ENCODE results near the gene TBCD.

Gene TBCD

GRCh38 chr17:82812601-82813000, 60.7 kb downstream of the TBCD start:
- DNase-seq: no peak

- DNase-seq: no peak
These were observed 61.6 kb downstream of the TBCD start for GRCh38 chr17:82813299-82814051.

GRCh38 chr17:82814834-82815233, 63.0 kb downstream of the TBCD start:
- DNase-seq: no peak

- DNase-seq: no peak
These were observed 63.5 kb downstream of the TBCD start for GRCh38 chr17:82815354-82815753.

- no peak for DNase-seq
These were observed 64.0 kb downstream of the TBCD start for GRCh38 chr17:82815790-82816305.

- no peak for DNase-seq
These were observed 64.5 kb downstream of the TBCD start for GRCh38 chr17:82816358-82816757.

GRCh38 chr17:82817947-82818346, 66.1 kb downstream of the TBCD start:
- no peak for DNase-seq

GRCh38 chr17:82820278-82821251, 68.7 kb downstream of the TBCD start:
- DNase-seq: no peak

- DNase-seq: no peak
These were observed 69.7 kb downstream of the TBCD start for GRCh38 chr17:82821554-82821953.

- no peak for DNase-seq
These were observed 70.4 kb downstream of the TBCD start for GRCh38 chr17:82822281-82822680.

GRCh38 chr17:82823004-82823403, 71.1 kb downstream of the TBCD start:
- DNase-seq: no peak

- DNase-seq: no peak
These were observed 73.8 kb downstream of the TBCD start for GRCh38 chr17:82825540-82826124.

- no peak for DNase-seq
These were observed 74.3 kb downstream of the TBCD start for GRCh38 chr17:82826211-82826610.

- DNase-seq: no peak
These were observed 75.1 kb downstream of the TBCD start for GRCh38 chr17:82826956-82827355.

- no peak for DNase-seq
These were observed 77.1 kb downstream of the TBCD start for GRCh38 chr17:82828875-82829487.

GRCh38 chr17:82830249-82830661, 78.4 kb downstream of the TBCD start:
- DNase-seq: no peak

- DNase-seq: no peak
These were observed 79.4 kb downstream of the TBCD start for GRCh38 chr17:82831041-82831817.

- DNase-seq: no peak
These were observed 79.9 kb downstream of the TBCD start for GRCh38 chr17:82831818-82832200.

GRCh38 chr17:82832411-82832810, 80.5 kb downstream of the TBCD start:
- no peak for DNase-seq

- no peak for DNase-seq
These were observed 81.1 kb downstream of the TBCD start for GRCh38 chr17:82832881-82833475.

- no peak for DNase-seq
These were observed 83.3 kb downstream of the TBCD start for GRCh38 chr17:82835122-82835521.

Measured in NCI-H1930 (cell line).